ENCODE data around the gene MED17.

The MED17 gene

DNA sequence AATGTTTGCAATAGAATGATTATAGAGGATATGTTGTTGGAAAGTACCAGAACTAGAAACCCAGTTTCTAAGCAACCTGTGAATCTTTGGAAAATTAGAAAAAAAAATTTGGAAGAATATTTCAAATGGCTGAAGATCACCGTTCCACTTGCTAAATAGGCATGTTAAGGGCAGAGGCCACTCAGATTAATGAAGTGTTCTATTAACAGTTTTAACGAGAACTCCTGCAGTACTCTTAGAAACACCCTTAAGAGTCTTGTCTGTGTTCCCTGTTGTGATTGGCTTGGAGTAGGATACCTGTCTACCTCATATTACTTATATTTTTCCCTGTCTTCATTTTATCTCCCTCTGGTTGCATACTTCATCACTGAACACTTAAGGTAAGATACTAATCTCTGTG, 38.0 kb upstream of the MED17 start:
- TF ChIP-seq, protein P1, sequence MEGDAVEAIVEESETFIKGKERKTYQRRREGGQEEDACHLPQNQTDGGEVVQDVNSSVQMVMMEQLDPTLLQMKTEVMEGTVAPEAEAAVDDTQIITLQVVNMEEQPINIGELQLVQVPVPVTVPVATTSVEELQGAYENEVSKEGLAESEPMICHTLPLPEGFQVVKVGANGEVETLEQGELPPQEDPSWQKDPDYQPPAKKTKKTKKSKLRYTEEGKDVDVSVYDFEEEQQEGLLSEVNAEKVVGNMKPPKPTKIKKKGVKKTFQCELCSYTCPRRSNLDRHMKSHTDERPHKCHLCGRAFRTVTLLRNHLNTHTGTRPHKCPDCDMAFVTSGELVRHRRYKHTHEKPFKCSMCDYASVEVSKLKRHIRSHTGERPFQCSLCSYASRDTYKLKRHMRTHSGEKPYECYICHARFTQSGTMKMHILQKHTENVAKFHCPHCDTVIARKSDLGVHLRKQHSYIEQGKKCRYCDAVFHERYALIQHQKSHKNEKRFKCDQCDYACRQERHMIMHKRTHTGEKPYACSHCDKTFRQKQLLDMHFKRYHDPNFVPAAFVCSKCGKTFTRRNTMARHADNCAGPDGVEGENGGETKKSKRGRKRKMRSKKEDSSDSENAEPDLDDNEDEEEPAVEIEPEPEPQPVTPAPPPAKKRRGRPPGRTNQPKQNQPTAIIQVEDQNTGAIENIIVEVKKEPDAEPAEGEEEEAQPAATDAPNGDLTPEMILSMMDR (IDR thresholded peaks at IDR 0.05; ENCODE audit: low read depth, low read length) = no peak
- no peak overlapping the region for H3K4me3 ChIP-seq (replicated peaks in 1 of 2; ENCODE audit: low read depth in 2 of 2, low read length in 2 of 2)
- no peak for DNase-seq (ENCODE audit: low read depth in 2 of 2)

DNA sequence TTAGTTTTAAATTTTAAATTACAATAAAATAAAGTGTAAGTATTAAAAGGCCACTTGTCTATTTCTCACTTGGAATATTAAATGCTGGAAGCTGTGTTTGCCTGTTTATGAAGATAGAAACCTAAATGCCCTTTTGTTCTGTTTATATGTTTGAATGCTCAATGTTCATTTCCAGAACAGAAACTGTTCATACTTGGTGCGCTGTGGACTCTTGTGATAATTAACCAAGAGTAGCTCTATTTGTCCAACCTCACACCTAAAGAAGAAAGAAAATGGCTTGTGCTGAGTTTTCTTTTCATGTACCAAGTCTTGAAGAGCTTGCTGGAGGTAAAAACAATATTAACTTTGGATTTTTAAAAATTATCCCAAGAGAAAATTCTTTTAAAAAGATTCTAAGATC, 37.0 kb upstream of the MED17 start:
- H3K4me3 ChIP-seq (replicated peaks in 1 of 2; ENCODE audit: low read depth in 2 of 2, low read length in 2 of 2) = no peak overlapping the region
- TF ChIP-seq, protein P1 (IDR thresholded peaks at IDR 0.05; ENCODE audit: low read depth, low read length) = no peak
- no peak for DNase-seq (ENCODE audit: low read depth in 2 of 2)

DNA sequence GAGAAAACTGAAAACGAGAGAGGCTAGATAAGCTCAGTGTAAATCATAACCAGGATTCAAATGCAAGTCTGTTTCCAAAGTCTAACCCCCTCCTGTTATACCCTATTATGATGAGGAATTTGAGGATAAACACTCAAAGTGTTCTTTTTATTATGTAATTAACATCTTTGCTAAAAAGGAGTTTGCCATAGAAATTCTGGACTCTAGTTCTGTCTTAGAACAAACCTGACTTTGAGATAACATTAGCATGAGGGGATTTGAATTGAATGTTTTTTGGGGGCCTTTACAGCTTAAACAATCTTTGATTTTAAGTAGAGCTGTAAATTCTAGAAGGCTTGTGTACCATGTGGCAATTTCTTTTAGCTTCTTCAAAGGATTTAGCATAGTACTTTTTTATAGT, 33.1 kb upstream of the MED17 start:
- no peak for DNase-seq (ENCODE audit: low read depth in 2 of 2)
- H3K4me3 ChIP-seq (replicated peaks in 1 of 2; ENCODE audit: low read depth in 2 of 2, low read length in 2 of 2) = no peak overlapping the region
- TF ChIP-seq, protein P1 (IDR thresholded peaks at IDR 0.05; ENCODE audit: low read depth, low read length) = no peak

DNA sequence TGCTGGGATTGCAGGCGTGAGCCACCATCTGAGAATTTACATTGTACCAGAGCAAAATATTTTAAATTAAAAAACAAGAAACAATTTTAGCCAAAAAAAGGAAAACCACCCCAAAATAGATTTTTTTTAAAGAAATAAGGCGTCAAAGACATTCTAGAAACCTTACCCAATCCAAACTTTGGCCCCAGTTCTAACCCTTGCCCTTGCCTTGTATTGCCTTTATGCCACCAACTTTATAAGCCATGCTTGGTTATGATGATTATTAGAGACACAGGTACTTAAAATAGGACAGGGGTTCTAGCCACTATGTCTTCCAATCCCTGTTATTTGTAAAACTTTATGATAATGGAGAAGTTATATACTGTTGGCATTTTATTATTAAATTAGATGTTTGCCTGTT, 30.8 kb upstream of the MED17 start:
- no peak for DNase-seq (ENCODE audit: low read depth in 2 of 2)
- TF ChIP-seq, protein P1 (IDR thresholded peaks at IDR 0.05; ENCODE audit: low read depth, low read length) = no peak

DNA sequence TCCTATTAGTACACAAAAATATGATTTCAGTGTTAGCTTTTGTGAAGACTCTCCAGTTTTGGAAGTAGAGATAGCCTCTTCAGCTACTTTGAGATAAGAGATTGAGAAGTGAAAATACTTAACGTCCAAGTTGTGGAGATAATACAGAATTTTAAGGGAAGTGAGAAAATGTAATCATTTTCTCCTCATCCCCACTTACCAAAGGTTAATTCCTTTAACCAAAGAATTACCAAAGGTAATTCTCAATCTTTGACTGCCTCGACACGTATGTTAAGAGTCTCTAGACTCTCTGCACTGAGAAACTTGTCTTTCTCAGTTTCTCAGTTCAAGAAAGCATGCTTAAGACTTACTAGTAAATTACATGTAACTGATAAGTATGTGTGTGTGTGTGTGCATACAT, 27.3 kb upstream of the MED17 start:
- TF ChIP-seq, protein P1 (IDR thresholded peaks at IDR 0.05; ENCODE audit: low read depth, low read length) = no peak
- no peak overlapping the region for H3K4me3 ChIP-seq (replicated peaks in 1 of 2; ENCODE audit: low read depth in 2 of 2, low read length in 2 of 2)
- no peak for DNase-seq (ENCODE audit: low read depth in 2 of 2)

More for the DNA sequence above, 30.8 kb upstream of the MED17 start:
- H3K4me3 ChIP-seq (replicated peaks in 1 of 2; ENCODE audit: low read depth in 2 of 2, low read length in 2 of 2) = no peak overlapping the region

DNA sequence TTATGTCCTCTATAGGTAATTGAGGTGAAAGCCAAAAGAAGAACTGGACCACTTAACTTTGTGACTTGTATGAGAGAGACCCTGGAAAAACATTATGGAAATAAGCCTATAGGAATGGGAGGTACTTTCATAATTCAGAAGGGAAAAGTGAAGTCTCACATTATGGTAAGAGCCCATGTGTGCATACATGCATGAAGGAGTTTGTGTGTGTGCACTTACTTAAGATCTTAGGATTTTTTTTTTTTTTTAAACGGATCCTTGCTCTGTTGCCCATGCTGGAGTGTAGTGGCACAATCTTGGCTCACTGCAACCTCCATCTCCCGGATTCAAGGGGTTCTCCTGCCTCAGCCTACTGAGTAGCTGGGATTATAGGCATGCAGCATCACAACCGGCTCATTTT, 26.8 kb upstream of the MED17 start:
- TF ChIP-seq, protein P1 (IDR thresholded peaks at IDR 0.05; ENCODE audit: low read depth, low read length) = no peak

More for the DNA sequence above, 26.8 kb upstream of the MED17 start:
- H3K4me3 ChIP-seq (replicated peaks in 1 of 2; ENCODE audit: low read depth in 2 of 2, low read length in 2 of 2) = no peak overlapping the region
- DNase-seq (ENCODE audit: low read depth in 2 of 2) = no peak

All from cardiac fibroblast (primary cell).